ENCODE measurements around the gene C17orf67.

DNA sequence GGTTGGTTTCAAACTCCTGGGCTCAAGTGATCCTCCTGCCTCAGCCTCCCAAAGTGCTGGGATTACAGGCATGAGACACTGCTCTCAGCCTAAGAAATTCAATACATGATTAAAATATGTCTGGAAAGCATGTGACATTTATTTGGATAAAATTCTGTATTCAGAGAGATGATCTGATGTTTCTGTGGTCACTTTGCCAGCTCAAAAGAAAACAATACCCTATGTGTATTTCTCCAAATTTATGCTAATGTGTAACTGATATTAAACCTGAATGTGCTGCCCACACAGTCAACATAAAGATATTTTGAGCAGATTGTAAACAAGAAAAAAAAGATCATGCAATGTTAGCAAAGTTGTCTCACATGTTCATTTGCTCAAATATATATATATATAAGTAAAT is 16.7 kb downstream of the C17orf67 start:
- TF ChIP-seq, protein P1, sequence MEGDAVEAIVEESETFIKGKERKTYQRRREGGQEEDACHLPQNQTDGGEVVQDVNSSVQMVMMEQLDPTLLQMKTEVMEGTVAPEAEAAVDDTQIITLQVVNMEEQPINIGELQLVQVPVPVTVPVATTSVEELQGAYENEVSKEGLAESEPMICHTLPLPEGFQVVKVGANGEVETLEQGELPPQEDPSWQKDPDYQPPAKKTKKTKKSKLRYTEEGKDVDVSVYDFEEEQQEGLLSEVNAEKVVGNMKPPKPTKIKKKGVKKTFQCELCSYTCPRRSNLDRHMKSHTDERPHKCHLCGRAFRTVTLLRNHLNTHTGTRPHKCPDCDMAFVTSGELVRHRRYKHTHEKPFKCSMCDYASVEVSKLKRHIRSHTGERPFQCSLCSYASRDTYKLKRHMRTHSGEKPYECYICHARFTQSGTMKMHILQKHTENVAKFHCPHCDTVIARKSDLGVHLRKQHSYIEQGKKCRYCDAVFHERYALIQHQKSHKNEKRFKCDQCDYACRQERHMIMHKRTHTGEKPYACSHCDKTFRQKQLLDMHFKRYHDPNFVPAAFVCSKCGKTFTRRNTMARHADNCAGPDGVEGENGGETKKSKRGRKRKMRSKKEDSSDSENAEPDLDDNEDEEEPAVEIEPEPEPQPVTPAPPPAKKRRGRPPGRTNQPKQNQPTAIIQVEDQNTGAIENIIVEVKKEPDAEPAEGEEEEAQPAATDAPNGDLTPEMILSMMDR (optimal IDR thresholded peaks at IDR 0.05 in 1 of 3, IDR thresholded peaks at IDR 0.05 in 1 of 3, conservative IDR thresholded peaks at IDR 0.05 in 1 of 3; ENCODE audit: extremely low read depth in 1 of 3, insufficient read depth in 2 of 3, low read length in 3 of 3): no peak
- TF ChIP-seq EZH2 (IDR thresholded peaks at IDR 0.05; ENCODE audit: low read length): no peak

Data from keratinocyte (primary cell).